G401.6 (cell line): ENCODE data around the gene ASPG.
A peak's percentile ranks its signal among the peaks of the same experiment; 100 is the strongest.

Experiments used
- FAIRE-seq: peaks from 2 replicates; lab custom pipeline; 2012; peaks lifted over from hg19 to GRCh38; lab: Jason Lieb, UNC

ASPG gene

DNA sequence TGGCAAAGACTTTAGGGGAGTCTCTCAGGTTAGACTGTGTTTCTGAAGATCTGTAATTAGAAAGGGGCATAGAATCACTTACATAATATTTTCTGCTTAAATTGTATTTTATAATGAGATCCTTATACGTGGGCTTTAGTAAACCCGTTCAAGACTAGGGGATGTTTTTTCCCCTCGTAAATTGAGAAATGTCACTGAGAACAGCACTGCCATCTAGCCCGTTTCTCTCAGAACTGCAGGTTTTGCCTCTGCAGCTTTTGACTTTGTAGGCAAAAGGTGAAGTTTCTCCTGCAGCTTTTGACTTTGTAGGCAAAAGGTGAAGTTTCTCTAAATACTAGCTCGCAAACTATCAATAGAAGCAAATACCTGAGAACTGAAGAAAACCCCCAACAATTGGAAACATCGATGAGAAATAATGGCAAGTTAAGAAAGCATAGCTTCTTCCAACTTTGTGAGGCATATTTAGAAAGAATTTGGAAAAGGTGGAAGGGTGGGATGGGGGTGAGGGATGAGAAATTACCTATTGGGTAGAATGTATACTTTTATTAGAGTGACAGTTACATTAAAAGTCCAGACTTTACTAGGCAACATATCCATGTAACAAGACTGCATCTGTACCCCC is 9.9 kb upstream of the ASPG start:
- FAIRE-seq = peak; percentile 89

DNA sequence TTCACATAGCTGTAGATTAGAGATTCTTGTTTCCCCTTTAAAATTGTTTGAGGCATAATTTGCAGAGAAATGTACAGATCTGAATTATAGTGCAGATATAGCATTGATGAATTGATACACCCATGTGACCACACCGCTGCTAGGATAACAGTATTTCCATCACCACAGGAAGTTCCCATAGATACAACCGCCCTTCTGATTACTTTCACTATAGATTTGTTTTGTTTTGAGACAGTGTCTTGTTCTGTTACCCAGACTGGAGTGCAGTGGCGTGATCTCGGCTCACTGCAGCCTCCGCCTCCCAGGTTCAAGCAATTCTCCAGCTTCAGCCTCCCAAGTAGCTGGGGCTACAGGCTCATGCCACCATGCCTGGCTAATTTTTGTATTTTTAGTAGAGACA is 8.8 kb upstream of the ASPG start:
- FAIRE-seq = no peak

DNA sequence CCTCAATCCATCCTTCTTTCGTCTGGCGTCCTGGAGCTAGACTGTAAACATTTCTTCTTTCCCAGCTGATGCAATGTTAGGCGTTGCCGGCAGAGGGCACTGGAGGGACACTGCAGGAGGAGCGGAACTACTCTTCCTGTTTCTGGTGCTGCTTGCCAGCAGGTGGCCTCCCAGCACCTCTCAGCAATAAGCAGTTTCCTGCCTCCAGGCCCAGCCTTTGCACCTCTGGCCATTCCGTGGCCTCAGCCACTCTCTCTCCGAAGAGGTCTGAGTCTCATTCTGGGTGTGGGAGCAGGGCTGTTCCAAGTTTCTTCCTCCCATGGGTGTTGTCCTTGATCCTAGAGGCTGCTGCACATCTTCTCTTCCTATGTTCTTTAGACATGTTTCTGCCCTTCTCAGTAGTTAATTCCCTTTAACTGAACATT is 7.5 kb upstream of the ASPG start:
- peak; percentile 91 for FAIRE-seq

DNA sequence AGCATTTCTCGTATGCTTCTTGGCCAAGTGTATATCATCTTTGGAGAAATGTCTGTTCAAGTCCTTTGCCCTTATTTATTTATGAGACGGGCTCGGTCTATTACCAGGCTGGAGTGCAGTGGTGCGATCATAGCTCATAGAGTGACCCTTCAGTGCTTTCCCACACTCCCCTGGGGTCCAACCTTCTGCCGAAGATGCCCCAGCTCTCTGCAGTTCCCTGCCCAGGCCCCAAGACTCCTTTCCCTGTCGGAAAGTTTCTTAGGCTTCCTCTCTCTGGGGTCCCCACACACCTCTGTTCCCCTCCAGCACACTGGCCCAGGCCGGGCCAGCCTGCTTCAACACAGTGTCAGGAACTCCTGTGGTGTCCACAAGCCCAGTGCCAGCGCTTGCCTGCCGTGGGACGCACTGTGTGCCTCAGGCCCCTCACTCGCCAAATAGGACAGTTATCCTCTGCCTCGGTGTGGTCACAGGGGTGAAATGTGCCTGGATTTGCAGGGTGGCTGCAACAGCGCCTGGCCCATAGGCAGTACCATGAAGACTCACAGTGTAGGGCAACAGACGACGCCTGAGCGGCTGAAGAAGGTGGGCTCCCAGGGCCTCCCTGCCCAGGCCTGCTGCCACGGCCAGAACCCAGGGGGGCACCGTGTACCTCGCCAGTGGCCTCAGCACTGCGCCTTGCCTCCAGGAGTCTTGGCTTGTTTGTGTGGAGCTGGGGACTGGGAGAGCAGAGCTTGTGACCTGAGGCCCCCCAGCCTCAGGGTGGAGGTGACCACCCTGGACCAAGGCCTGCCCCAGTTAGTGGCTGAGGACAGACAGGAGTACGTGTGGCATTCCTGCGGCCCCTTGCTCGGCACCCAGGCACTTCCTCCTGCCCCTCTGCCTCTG is 4.9 kb upstream of the ASPG start:
- FAIRE-seq = no peak

DNA sequence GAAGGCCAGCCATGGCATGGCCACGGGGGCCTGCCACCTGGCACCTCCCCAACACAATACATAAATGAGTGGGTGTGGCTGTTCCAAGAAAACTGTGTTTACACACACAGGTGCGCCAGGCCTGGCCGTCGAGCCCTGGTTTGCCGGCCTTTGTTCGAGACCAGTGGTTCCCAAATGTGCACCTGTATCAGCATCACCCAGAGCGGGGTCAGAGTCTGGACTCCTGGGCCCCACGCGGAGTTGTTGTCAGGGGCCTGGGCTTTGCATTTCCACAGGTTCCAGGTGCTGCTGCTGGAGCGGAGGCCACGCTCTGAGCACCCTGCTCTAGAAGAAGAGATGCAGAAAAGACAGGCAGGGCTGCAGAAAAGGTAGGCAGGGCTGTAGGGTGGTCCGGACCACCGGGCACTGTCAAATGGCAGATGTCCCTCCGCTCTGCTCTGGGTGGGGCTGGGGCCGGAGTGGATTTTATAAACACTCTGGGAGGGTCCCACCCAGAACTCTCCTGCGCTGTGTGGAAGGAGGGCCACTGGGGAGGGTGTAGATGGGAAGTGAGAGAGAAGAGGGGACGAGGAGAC is 4.2 kb upstream of the ASPG start:
- FAIRE-seq = no peak

DNA sequence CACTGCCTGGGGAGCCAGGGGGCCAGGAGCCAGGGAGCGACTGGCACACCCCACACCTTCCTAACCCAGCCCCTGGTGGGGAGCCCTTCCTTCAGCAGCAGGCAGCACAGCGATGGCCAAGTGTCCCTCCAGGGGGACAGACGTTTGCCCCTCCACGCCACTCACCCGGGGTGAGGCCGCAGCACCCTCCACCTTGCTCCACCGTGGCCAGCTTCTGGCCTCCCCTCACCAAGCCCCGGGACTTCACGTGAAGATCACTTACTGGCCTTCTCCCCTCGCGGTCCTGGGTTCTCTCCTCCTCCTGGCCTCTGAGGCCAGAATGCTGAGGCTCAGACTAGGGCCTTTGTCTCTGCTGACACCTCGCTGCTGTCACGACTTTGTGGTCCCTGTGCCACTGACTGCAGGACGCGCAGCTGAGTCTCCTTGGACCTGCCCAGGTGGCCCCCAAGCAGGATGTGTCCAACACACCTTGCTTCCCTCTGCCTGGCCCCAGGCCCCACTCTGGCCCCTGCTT is 3.5 kb upstream of the ASPG start:
- no peak for FAIRE-seq

DNA sequence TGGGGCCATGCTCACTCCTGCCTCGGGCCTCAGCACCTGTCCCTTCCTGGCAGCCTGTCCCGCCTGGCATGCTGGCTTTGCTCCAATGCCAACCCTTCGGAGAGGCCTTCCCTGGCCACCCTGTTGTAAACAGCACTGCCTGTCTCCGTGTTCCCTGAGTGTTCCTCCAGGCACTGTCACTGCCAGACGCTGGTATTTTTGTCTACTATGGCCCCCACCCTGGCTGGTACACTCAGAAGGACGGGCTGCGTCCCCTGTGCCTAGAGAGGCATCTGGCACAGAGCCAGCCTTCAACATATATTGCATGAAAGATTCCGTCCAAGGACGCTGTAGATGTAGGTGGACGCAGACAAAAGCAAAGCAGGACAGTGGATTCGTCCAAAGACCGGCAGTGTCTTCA is 2.7 kb upstream of the ASPG start:
- no peak for FAIRE-seq

DNA sequence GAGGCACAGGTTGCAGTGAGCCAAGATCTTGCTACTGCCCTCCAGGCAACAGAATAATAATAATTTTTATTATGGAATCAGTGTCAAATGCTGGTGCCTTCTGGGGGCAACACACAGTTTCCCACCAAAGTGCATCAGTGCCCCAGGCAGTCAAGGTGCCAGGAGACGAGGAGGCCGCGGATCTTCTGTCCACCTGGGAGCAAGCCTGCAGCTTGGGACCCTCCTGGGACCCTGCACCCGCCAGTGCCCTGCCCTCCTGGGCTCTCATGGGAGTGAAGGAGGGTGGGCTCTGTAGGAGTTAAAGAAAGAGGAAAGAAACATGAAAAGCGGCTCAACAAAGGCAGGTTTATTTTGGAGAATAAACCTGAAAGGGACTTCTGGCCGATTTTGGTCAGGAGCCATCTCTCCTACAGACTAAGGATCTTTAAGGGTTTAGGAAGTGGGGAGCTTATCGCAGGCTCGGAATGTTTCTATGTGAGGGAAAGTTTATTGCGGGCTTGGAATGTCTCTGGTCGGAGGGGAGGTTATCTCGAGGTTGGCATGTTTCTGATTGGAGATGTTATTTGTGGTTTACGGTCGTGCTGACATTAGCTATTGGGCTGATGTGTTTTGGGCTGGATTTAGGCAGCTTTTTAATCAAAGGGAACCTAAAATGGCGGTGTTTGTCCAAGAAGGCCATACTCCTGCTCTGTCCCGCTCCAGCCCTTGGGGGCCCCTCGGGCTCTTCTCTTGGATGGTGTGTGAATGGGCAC is 1.1 kb upstream of the ASPG start:
- FAIRE-seq = no peak

DNA sequence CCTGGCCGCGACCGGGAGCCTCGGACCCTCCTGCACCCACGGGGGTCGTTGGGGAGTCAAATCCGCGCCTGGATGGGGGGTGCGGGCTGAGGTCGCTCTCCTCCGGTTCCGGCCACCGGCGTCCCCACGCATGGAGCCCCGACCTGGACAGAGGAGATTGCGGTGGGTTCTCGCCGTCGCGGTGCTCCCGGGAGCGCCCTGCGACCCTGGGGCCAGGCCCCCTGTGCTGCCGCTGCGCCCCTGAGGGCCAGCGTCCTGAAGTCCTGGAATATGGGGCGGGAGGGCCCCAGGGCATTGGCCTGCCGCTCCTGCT is 345 bp downstream of the ASPG start:
- FAIRE-seq = no peak

DNA sequence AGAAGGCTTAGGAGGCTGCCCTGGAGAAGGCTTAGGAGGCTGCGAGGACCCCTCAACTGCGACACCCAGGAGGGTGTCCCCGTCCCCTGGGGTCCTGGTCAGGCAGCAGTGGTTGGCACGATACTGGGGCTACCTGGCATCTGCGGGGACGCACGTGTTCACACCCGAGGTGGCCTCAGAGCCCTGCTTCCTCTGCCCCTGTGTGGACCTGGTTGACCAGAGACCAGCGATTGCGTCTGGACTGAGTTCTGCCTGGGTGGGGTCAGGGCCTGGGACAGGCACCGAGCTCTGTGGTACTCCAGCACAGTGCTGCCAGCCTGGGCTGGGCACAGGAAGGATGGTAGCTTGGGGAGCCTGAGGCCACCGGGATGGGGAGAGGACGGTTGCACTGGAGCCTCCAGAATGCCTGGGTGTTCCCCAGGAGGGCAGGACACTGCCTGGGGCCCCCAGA is 735 bp downstream of the ASPG start:
- FAIRE-seq = no peak

DNA sequence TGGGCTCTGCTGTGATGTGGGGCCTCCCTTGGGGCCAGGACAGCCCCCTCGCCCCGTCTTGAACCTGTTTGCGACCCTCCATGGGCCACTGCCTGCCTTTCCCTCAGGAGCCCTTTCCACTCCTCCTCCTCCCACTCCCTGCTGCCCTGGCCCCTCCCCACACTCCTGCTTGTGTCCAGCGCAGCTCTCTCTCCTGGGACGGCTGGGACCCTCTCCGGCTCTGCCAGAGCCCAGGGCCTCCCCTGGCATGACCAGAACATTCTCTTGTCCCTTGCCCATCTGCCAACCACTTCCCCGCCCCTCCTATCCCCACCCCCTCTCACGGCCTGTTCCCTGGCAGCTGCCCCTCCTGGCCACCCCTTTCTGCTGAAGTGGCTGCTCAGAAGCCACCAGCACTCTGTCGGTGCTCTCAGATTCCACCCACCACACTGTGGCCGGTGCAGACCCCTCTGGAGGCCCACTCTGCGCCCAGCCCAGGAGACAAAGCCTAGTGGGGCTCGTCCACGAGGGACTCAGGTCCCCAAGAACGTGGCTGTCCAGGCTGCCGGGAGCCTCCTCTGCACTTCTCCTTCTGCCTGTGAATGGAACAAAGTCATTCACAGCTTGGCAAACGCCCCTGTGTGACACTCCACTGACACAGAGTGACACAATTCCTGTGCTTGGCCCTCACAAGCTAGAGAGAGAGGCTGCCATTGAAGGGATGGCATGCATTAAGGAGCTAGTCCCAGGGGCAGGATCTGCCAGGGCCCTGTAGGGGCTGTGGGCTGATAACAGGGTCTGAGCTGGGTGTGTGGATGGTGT is 1.4 kb downstream of the ASPG start:
- no peak for FAIRE-seq

DNA sequence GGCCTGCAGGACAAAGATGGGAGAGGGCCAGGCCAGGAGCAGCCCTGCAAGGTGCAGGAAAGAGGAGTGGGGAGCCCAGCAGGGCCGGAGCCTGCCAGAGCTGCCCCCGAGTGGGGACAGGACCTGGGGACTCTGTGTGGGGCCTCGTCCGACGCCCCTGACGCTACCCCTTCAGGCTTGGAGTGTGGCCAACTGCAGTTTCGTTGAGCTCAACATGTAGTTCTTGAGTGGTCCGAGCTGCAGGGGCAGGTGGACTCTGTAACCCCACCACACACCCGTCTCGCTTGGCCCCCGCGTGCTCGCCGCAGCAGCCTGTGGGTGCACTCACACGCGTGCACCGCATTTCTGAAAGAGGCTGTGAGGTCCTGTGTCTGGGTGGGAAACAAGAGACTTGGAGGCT is 2.0 kb downstream of the ASPG start:
- no peak for FAIRE-seq

DNA sequence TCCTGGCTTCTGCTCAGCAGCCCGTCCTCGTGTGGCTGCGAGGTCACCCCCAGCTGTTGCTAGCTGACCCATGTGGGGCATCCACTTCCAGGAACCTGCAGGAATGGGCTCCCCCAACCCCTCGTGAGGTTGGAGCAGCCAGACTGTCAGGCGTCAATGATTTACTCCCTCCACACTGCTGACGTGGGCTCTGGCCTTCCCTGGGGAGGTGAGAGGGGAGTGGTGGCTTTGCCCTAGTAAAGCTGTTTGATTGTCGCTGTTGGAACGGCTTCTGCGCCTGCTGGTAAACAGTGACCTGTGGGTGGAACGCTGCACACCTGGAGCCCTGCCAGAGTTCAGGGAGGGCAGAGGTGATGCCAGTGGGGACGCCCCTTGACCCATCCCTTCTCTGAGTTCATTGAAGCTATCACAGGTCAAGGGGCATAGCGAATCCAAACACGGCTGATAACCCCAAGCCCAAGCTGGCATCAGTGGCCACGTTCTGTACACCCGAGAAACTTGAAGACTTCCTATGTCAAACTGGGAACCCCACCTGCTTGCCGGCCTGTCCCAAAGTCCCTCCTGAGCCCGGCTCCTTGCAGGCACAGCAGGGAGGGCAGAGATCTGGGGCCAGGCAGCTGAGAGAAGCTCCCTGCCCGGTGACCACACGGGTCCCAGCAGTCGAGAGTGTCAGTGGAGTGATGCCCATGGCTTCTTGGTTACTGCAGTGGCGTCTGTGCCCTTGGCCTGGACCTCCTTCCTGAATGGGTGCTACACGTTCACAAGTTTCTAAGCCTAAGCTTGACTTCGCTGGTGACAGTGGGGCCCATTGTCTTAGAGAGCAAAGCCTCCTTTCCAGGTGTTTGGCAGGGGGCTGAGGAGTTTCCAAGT is 2.7 kb downstream of the ASPG start:
- no peak for FAIRE-seq

DNA sequence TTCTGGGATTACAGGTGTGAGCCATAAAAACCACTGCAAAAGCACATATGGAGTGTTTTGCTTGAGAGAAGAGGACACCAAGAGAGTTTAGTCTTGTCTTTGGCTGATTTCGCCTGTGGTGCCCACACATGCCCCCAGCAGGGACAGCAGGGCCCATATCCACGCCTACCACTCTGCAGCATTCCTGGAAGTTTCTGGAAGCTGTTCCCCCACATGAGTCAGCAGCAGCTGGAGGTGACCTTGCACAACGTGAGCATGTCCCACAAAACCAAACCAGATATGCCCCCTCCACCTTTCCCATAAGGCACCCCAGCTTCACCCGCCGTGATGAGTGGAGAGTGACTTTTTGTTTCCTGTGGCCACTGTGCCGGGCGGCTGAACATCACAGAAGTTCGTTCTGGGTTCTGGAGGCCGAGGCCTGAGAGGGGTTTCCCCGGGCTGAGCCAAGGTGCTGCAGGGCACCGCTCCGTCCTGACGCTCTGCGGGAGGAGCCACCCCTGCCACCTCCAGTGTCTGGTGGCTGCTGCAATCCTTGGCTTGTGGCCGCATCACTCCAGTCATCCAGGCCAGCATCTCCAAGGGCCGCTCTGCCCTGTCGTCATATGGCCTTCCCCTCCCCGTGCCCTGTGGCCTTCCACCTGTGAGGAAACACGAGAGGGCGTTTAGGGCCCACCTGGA is 4.7 kb downstream of the ASPG start:
- FAIRE-seq = no peak

DNA sequence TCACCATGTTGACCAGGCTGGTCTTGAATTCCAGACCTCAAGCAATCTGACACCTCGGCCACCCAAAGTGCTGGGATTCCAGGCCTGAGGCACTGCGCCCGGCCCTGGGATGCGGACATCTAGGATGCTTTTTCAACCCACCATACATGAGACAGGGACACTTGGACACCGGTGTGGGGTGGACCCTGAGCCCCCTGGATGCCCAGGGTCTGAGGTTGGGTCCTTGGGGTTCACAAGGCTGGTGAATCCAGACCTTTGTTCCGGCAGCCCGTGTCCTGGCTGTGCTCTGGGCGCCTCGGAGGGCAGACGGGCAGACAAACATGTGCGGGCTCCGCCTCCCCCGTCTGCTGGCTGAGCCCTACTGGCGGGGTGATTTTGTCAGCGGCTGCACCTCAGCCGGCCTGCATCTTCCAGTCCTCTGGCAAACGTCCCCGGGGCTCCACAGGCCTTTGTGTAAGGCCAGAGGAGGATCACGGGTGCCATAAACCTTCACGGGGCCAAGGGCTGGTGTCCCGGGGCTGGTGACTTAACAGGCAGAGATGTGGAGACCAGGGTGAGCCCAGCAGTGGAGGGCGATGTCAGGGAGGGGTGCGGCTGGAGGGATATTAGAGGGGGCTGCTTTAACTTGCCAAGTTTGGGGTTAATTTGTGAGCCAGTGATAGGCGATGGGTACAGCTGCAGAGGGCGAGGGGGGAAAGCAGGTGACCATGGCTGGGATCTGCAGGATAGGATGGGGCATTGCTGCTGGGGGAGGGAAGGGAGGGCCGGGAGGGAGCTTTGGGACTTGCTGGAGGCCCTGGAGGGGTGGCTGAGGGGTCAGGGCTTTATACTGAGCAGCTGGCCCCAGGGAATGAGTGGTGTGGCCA is 5.8 kb downstream of the ASPG start:
- FAIRE-seq = no peak

DNA sequence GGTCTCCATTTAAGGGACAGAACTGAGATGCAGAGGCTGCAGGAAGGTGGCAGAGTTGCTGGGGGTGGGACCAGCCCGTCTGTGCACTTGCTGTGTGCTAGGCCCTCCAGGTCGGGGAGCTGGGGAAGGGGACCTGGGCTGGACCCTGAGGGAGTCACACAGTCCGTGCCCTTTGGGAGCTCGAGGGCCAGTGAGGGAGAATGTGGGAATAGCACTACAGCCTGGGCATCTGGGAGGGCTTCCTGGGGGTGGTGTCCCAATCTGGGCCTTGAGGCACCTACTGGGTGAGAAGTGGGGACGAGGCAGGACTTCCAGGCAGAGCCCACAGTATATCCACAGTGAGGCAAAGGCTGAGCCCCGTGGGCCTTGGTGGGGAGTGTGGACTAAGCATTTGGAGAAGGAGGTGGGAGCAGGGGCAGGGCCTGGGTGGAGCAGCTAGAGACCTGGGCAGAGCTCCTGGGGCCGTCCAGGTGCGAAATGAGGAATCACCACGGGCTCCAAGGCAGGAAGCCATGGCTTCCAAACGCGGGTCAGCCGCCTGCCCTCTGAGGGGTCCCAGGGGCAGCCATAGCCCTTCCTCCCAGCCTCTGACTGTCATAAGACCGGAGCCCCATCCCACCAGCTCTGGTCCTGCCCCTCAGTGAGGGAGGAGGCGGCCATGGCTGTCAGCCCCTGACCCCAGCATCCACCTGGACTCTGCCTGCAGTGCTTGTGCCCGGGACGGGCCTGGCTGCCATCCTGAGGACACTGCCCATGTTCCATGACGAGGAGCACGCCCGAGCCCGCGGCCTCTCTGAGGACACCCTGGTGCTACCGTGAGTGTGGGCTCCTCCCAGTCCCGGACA is 6.6 kb downstream of the ASPG start:
- no peak for FAIRE-seq

DNA sequence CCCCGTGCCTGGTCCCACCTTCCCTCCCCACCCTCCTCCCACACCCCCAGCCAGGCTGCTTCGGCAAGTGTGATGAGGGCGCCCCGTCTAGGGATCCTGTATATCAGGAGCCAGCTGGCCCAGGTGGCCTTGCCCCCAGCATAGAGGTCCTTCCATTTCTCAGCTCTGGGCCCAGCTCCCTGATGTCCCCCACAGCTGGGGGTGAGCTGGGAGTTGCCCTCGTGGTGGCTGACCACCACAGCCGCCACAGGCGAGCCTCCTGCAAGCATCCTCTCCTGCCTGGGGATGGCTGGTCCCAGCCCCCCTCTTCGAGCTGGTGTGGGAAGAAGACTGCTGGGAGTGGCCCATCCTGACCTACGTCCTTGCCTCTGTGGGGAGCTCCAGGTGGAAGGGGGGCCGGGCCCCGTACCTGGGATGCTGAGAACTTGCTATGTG is 7.4 kb downstream of the ASPG start:
- FAIRE-seq = no peak

DNA sequence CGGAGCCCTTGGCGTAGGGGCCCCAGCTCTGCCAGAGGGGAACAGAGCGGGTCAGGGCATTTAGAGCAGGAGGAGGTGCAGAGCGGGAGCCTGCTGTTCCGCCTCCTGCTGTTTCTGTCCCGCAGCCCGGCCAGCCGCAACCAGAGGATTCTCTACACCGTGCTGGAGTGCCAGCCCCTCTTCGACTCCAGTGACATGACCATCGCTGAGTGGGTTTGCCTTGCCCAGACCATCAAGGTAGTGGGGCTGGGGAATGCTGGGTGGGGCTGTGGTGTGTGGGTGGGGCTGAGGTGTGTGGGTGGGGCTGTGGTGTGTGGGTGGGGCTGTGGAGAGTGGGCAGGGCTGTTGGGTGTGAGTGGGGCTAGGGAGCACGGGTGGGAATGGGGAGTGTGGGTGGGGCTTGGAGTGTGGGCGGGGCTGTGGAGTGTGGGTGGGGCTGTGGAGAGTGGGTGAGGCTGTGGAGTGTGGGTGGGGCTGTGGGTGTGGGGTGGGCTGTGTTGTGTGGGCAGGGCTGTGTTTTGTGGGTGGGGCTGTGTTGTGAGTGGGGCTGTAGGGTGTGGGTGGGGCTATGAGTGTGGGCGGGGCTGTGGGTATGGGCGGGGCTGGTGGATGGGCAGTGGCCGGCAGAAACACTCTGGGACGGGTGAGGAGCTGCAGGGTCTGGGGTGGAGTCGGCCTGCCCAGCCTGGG is 8.0 kb downstream of the ASPG start:
- no peak for FAIRE-seq
